Measurements from ENCODE around the gene CLN6. TPM values are rescaled to one million over a fixed set of nuclear protein-coding genes. Genes with fewer than 3 reads are reported as not detected.

CLN6 gene
- total and polyA plus RNA-seq, 10 donors = 9.8 to 38.6 (median 27.1) TPM

- H3K4me1 ChIP-seq = peaks cover 0 to 10% (median 0%) of the 10 kb centered on the region in 6 donors
- H3K9me3 ChIP-seq = peaks cover 0 to 5% (median 0%) of the 10 kb centered on the region in 8 donors
- H3K27me3 ChIP-seq (replicated peaks in 1 of 7) = no peaks in the 10 kb centered on the region
- TF ChIP-seq POLR2AphosphoS5 (IDR thresholded peaks at IDR 0.05) = no peak
- TF ChIP-seq POLR2A (IDR thresholded peaks at IDR 0.05) = no peak
- DNase-seq = no peak
- WGBS, 5 donors = 71 to 85% (median 79%) methylated on average over 3 of the region's 3 CpGs
- H3K4me3 ChIP-seq = no peak overlapping the region
- H3K36me3 ChIP-seq = peaks cover 0 to 98% (median 64%) of the 10 kb centered on the region in 6 donors
- no peak overlapping the region for H3K27ac ChIP-seq
- intact Hi-C loops (cut with DNase I; ENCODE audit: low total_unique reads) = loop anchor here (5.0 kb wide), 1 partner anchor 296 kb away; no protein-coding TSS in a partner anchor
These were observed 71.4 kb downstream of the CLN6 start for GRCh38 chr15:68158046-68158628.

- peaks cover 0 to 10% (median 0%) of the 10 kb centered on the region in 6 donors for H3K4me1 ChIP-seq
- peaks cover 0 to 97% (median 56%) of the 10 kb centered on the region in 6 donors for H3K36me3 ChIP-seq
- no peaks in the 10 kb centered on the region for H3K27me3 ChIP-seq (replicated peaks in 1 of 7)
- no peak for TF ChIP-seq POLR2A (IDR thresholded peaks at IDR 0.05)
- TF ChIP-seq POLR2AphosphoS5 (IDR thresholded peaks at IDR 0.05) = no peak
- TF ChIP-seq, protein P1, sequence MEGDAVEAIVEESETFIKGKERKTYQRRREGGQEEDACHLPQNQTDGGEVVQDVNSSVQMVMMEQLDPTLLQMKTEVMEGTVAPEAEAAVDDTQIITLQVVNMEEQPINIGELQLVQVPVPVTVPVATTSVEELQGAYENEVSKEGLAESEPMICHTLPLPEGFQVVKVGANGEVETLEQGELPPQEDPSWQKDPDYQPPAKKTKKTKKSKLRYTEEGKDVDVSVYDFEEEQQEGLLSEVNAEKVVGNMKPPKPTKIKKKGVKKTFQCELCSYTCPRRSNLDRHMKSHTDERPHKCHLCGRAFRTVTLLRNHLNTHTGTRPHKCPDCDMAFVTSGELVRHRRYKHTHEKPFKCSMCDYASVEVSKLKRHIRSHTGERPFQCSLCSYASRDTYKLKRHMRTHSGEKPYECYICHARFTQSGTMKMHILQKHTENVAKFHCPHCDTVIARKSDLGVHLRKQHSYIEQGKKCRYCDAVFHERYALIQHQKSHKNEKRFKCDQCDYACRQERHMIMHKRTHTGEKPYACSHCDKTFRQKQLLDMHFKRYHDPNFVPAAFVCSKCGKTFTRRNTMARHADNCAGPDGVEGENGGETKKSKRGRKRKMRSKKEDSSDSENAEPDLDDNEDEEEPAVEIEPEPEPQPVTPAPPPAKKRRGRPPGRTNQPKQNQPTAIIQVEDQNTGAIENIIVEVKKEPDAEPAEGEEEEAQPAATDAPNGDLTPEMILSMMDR (IDR thresholded peaks at IDR 0.05 in 8 of 11, conservative IDR thresholded peaks at IDR 0.05 in 3 of 11) = no peak
- intact Hi-C loops (cut with DNase I; ENCODE audit: low total_unique reads) = loop anchor here (5.0 kb wide), 1 partner anchor 295 kb away; no protein-coding TSS in a partner anchor
- no peak overlapping the region for H3K27ac ChIP-seq
- no peak for DNase-seq
- peaks cover 0 to 3% (median 0%) of the 10 kb centered on the region in 8 donors for H3K9me3 ChIP-seq
- H3K4me3 ChIP-seq = no peak overlapping the region
- WGBS, 5 donors = 0 to 72% (median 52%) methylated on average over 1 of the region's 1 CpG
These were observed 72.5 kb downstream of the CLN6 start for GRCh38 chr15:68157074-68157473.

Other genes starting within 250 kb of the CLN6 start
- gene PIAS1, start 175.4 kb downstream of the CLN6 start, total RNA-seq = 100 to 1,000 TPM in 1 of 7 donors, 10 to 100 TPM in 6; 57.0 to 104 (median 73.8) TPM
- gene PIAS1, start 175.4 kb downstream of the CLN6 start, polyA plus RNA-seq = 10 to 100 TPM; 12.0 to 20.2 (median 17.8) TPM
- 10 to 100 TPM in 3 of 7 donors, 1 to 10 TPM in 4; 7.8 to 11.2 (median 9.7) TPM for gene CALML4, start 24.4 kb downstream of the CLN6 start, total RNA-seq
- gene CALML4, start 24.4 kb downstream of the CLN6 start, polyA plus RNA-seq = 10 to 100 TPM in 2 of 3 donors, 1 to 10 TPM in 1; 8.2 to 15.9 (median 13.2) TPM
- gene FEM1B, start 48.0 kb upstream of the CLN6 start, total RNA-seq = 10 to 100 TPM; 43.5 to 63.5 (median 45.6) TPM
- gene FEM1B, start 48.0 kb upstream of the CLN6 start, polyA plus RNA-seq = 10 to 100 TPM in 1 of 3 donors, 1 to 10 TPM in 2; 6.2 to 10.4 (median 7.5) TPM
- gene ITGA11, start 202.4 kb upstream of the CLN6 start, total RNA-seq = 10 to 100 TPM in 1 of 7 donors, 1 to 10 TPM in 6; 4.7 to 17.2 (median 7.2) TPM
- 1 to 10 TPM in 1 of 3 donors, under 1 TPM in 2; 0.27 to 1.1 (median 0.37) TPM for gene ITGA11, start 202.4 kb upstream of the CLN6 start, polyA plus RNA-seq

Data from spleen (tissue), 11 donors.